Common myeloid progenitor, CD34-positive (primary cell): Measurements from ENCODE around the gene PRRG1.
"Not testable (repeated sequence)": the region's sequence is repeated elsewhere in the genome, so short reads cannot be mapped to it uniquely, and the experiment has no call there.

ENCODE experiments used
- CTCF ChIA-PET: fragments of 350-600 bp; sonication (Branson Sonifier 250); formaldehyde crosslinking; loops from one replicate; lab custom pipeline; 2021; ENCODE audit warnings: antibody characterized with exemption; lab: Charles Lee
- POLR2A ChIA-PET: fragments of 350-600 bp; sonication (Branson Sonifier 250); formaldehyde crosslinking; loops from one replicate; lab custom pipeline; 2021; ENCODE audit warnings: antibody characterized with exemption; lab: Charles Lee
- DNase-seq, 3 donors: peaks; one replicate each; pipeline versions ENCODE4 v3.0.0 to v3.0.0-alpha.2; 2013
- H3K27ac ChIP-seq, 2 experiments: 1 replicate in 1 of 2; 2 replicates in 1 of 2; pipeline ENCODE4 v1.7.0; 2013; ENCODE audit warnings: inconsistent platforms in 2 of 2, low read length in 2 of 2, mild to moderate bottlenecking in 2 of 2, low read depth in 1 of 2, moderate library complexity in 1 of 2; ENCODE audit not compliant: severe bottlenecking in 2 of 2, insufficient read depth in 1 of 2, poor library complexity in 1 of 2
- H3K27me3 ChIP-seq, 5 experiments: replicated peaks in 2 of 5; 1 replicate in 3 of 5; 2 replicates in 2 of 5; pipeline versions ENCODE4 v1.6.1 to v1.7.0; 2013; ENCODE audit warnings: low read length in 4 of 5, mild to moderate bottlenecking in 2 of 5, moderate library complexity in 2 of 5, inconsistent platforms in 1 of 5; ENCODE audit not compliant: insufficient read depth in 5 of 5, control insufficient read depth in 4 of 5
- H3K36me3 ChIP-seq, 4 experiments: 1 replicate in 2 of 4; 2 replicates in 2 of 4; pipeline versions ENCODE4 v1.6.1 to v1.7.0; 2013; ENCODE audit warnings: low read length in 3 of 4, control low read depth in 1 of 4, mild to moderate bottlenecking in 1 of 4; ENCODE audit not compliant: control insufficient read depth in 4 of 4, insufficient read depth in 4 of 4
- H3K4me1 ChIP-seq, 4 experiments: 1 replicate in 3 of 4; 2 replicates in 1 of 4; pipeline versions ENCODE4 v1.6.1 to v1.7.1; 2013; ENCODE audit warnings: low read length in 3 of 4, mild to moderate bottlenecking in 3 of 4, control low read depth in 1 of 4, inconsistent platforms in 1 of 4, moderate library complexity in 1 of 4; ENCODE audit not compliant: control insufficient read depth in 4 of 4, insufficient read depth in 4 of 4; ENCODE audit errors: control extremely low read depth in 1 of 4
- H3K4me3 ChIP-seq, 7 experiments: 1 replicate in 4 of 7; 2 replicates in 3 of 7; pipeline versions ENCODE4 v1.5.1 to v1.7.0; 2013; ENCODE audit warnings: mild to moderate bottlenecking in 7 of 7, low read length in 6 of 7, moderate library complexity in 6 of 7, inconsistent platforms in 2 of 7, low read depth in 2 of 7, control low read depth in 1 of 7; ENCODE audit not compliant: insufficient read depth in 4 of 7, control insufficient read depth in 1 of 7; ENCODE audit errors: extremely low read depth in 1 of 7
- H3K9me3 ChIP-seq, 5 experiments: 1 replicate in 4 of 5; 2 replicates in 1 of 5; pipeline versions ENCODE4 v1.6.1 to v1.7.1; 2013; ENCODE audit warnings: low read length in 4 of 5, mild to moderate bottlenecking in 2 of 5, inconsistent platforms in 1 of 5, low read depth in 1 of 5, moderate library complexity in 1 of 5; ENCODE audit not compliant: control insufficient read depth in 4 of 5, insufficient read depth in 2 of 5; ENCODE audit errors: control extremely low read depth in 1 of 5
- WGBS: methylation state at CpG from one replicate; pipeline ENCODE4 v1.1.5; 2013; ENCODE audit not compliant: insufficient coverage; 5-methylcytosine and 5-hydroxymethylcytosine counted together

The PRRG1 gene

GRCh38 chrX:37428962-37429361, 79.8 kb downstream of the PRRG1 start:
- WGBS = 49% methylated on average over 2 of the region's 2 CpGs
- H3K27ac ChIP-seq, H3K9me3 ChIP-seq, H3K36me3 ChIP-seq, H3K4me3 ChIP-seq, POLR2A ChIA-PET, H3K27me3 ChIP-seq, CTCF ChIA-PET, H3K4me1 ChIP-seq, DNase-seq: not testable (repeated sequence)

- ChIA-PET POLR2A (no interaction called here), CTCF (no interaction called here)
- WGBS = no CpG with 5 or more reads among the region's 1 CpG
- DNase-seq = no peak
- Histone ChIP-seq H3K27ac (no peak overlapping the region), H3K4me1 (no peaks in the 10 kb centered on the region), H3K36me3 (no peaks in the 10 kb centered on the region), H3K4me3 (no peak overlapping the region), H3K9me3 (no peaks in the 10 kb centered on the region), H3K27me3 (peaks cover 0 to 2% (median 0%) of the 10 kb centered on the region in 5 experiments)
Measured at GRCh38 chrX:37434362-37434761, 85.2 kb downstream of the PRRG1 start.

- ChIA-PET POLR2A (no interaction called here), CTCF (no interaction called here)
- H3K27ac ChIP-seq = no peak overlapping the region
- DNase-seq = no peak
- no peak overlapping the region for H3K4me3 ChIP-seq
- no CpG with 5 or more reads among the region's 1 CpG for WGBS
- H3K4me1 ChIP-seq = no peaks in the 10 kb centered on the region
- H3K27me3 ChIP-seq = peaks cover 0 to 2% (median 0%) of the 10 kb centered on the region in 5 experiments
- H3K9me3 ChIP-seq = no peaks in the 10 kb centered on the region
- no peaks in the 10 kb centered on the region for H3K36me3 ChIP-seq
Measured at GRCh38 chrX:37437160-37437559, 88.0 kb downstream of the PRRG1 start.

DNA sequence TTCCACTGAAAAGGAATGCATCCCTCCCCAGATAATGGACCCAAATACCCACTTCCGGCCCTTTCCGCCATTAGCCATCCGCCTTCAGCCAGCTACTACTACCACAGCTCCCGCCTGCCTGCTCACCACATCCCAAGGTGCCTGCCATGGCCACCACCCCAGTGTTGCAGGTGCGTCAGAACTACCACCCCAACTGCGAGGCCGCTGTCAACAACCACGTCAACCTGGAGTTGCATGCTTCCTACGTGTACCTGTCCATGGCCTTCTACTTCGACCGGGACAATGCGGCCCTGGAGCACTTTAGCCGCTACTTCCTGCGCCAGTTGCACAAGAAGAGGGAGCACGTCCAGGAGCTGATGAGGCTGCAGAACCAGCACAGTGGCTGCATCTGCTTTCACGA, 92.2 kb downstream of the PRRG1 start:
- H3K36me3 ChIP-seq = no peaks in the 10 kb centered on the region
- DNase-seq = no peak
- CTCF ChIA-PET = no interaction called here
- H3K4me1 ChIP-seq = no peaks in the 10 kb centered on the region
- no peaks in the 10 kb centered on the region for H3K27me3 ChIP-seq
- POLR2A ChIA-PET = no interaction called here
- no peaks in the 10 kb centered on the region for H3K9me3 ChIP-seq
- no peak overlapping the region for H3K27ac ChIP-seq
- WGBS = 90% methylated on average over 16 of the region's 16 CpGs
- H3K4me3 ChIP-seq = no peak overlapping the region

- no peak for DNase-seq
- ChIA-PET CTCF (no interaction called here), POLR2A (no interaction called here)
- H3K36me3 ChIP-seq = no peaks in the 10 kb centered on the region
- H3K27me3 ChIP-seq = no peaks in the 10 kb centered on the region
- H3K4me3 ChIP-seq = no peak overlapping the region
- no peaks in the 10 kb centered on the region for H3K4me1 ChIP-seq
- 89% methylated on average over 1 of the region's 1 CpG for WGBS
- no peaks in the 10 kb centered on the region for H3K9me3 ChIP-seq
- H3K27ac ChIP-seq = no peak overlapping the region
Measured at GRCh38 chrX:37445182-37445581, 96.0 kb downstream of the PRRG1 start.

DNA sequence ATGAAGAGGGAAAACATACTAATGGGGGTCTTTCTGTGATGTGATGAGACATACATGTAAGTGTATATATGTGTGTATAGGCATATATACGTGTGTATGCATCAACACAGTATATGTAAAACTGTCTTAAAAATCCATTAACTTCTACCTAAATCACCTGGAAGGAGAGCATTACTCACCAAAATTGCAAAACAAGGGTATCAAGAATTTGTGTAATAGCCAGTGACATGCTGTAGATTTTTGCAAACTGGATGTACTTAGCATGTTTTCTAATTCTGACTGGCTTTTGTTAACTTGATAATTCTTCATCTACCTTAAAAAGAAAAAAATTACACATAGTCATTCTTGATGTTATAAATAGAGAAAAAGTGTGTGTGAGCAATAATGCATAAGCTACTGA, 104.7 kb downstream of the PRRG1 start:
- Histone ChIP-seq H3K9me3 (no peaks in the 10 kb centered on the region), H3K4me3 (no peak overlapping the region), H3K27me3 (peaks cover 0 to 2% (median 0%) of the 10 kb centered on the region in 5 experiments), H3K27ac (no peak overlapping the region), H3K4me1 (no peaks in the 10 kb centered on the region), H3K36me3 (no peaks in the 10 kb centered on the region)
- ChIA-PET CTCF (no interaction called here), POLR2A (no interaction called here)
- no CpG with 5 or more reads among the region's 1 CpG for WGBS
- no peak for DNase-seq

DNA sequence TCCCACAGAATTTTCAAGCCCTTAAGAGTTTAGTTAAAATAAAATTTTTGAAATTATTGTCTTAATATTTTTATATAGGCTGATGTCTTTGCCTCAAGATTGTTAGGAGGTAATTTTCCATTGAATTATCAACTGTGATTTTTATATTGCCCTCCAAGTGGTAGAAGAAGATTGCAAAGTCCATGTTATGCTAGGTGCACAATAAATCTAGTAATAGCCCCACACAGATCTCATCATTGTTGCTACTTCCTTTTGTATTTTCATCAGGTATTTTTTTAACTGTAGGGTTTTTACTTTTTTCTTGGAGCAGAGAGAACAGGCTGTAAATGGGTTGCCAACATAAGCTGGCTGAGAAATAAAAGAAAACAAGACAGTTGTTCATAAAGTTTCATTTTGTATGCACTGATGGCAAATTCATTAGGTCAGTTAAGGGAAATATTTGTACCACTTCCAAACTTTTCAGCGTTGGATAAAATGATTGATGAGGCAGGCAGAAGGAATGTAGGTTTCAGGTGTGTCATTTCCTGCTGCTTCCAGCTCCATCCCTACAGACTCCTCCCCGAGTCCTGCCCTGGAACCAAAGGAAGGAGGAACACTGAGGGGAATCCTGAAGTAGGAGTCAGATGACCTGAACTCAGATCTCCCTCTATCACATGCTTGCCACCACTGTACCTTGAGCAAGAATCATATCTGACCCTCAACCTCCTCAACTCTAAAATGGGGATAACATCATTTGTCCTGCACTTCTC, 105.5 kb downstream of the PRRG1 start:
- Histone ChIP-seq H3K4me1 (no peaks in the 10 kb centered on the region), H3K27me3 (peaks cover 0 to 2% (median 0%) of the 10 kb centered on the region in 5 experiments), H3K9me3 (no peaks in the 10 kb centered on the region), H3K36me3 (no peaks in the 10 kb centered on the region), H3K4me3 (no peak overlapping the region), H3K27ac (no peak overlapping the region)
- no peak for DNase-seq
- POLR2A ChIA-PET = no interaction called here
- CTCF ChIA-PET = no interaction called here
- WGBS = 60% methylated on average over 1 of the region's 2 CpGs
